ENCODE measurements around the gene ZNF280C. TPM values are rescaled to one million over a fixed set of nuclear protein-coding genes. Genes with fewer than 3 reads are reported as not detected.
A peak's percentile ranks its signal among the peaks of the same experiment; 100 is the strongest.

Gene ZNF280C
- total RNA-seq, 1 experiment from 2014 or later = 6.6 TPM

- BruUV-seq (replicated peaks) = no TSS peak
- Mint-ChIP-seq H3K9me3 (ENCODE audit: unreplicated experiment) (no peaks in the 10 kb centered on the region), H3K27me3 (ENCODE audit: insufficient read depth, unreplicated experiment) (no peaks in the 10 kb centered on the region), H3K4me3 (ENCODE audit: unreplicated experiment) (no peak overlapping the region), H3K36me3 (ENCODE audit: insufficient read depth, unreplicated experiment) (no peaks in the 10 kb centered on the region), H3K4me1 (ENCODE audit: insufficient read depth, unreplicated experiment) (peaks cover 10% of the 10 kb centered on the region), H3K27ac (ENCODE audit: low read depth, unreplicated experiment) (no peak overlapping the region)
- ChIA-PET CTCF (interaction anchor here (1.4 kb wide), 1 partner anchor 94 kb away, joined by 4 read pairs; no protein-coding TSS in a partner anchor), POLR2A (no interaction called here)
- no peak for TF ChIP-seq CTCF (IDR thresholded peaks at IDR 0.05; ENCODE audit: unreplicated experiment)
- DNase-seq (ENCODE audit: unreplicated experiment) = no peak
- intact Hi-C loops (cut with micrococcal nuclease) = no loop called here
Observed at GRCh38 chrX:130300010-130300282, 31.2 kb upstream of the ZNF280C start.

- no peaks in the 10 kb centered on the region for H3K9me3 Mint-ChIP-seq (ENCODE audit: unreplicated experiment)
- no peak overlapping the region for H3K27ac Mint-ChIP-seq (ENCODE audit: low read depth, unreplicated experiment)
- ChIA-PET CTCF (interaction anchor here (1.4 kb wide), 1 partner anchor 95 kb away, joined by 4 read pairs; no protein-coding TSS in a partner anchor), POLR2A (interaction anchor here (0.5 to 0.8 kb wide), 2 partner anchors 23 to 40 kb away, joined by 3 to 4 read pairs; partner anchors contain the start of gene SLC25A14)
- BruUV-seq (replicated peaks) = no TSS peak
- DNase-seq (ENCODE audit: unreplicated experiment) = no peak
- no peak overlapping the region for H3K4me3 Mint-ChIP-seq (ENCODE audit: unreplicated experiment)
- intact Hi-C loops (cut with micrococcal nuclease) = no loop called here
- TF ChIP-seq CTCF (IDR thresholded peaks at IDR 0.05; ENCODE audit: unreplicated experiment) = no peak
- peaks cover 10% of the 10 kb centered on the region for H3K4me1 Mint-ChIP-seq (ENCODE audit: insufficient read depth, unreplicated experiment)
- no peaks in the 10 kb centered on the region for H3K36me3 Mint-ChIP-seq (ENCODE audit: insufficient read depth, unreplicated experiment)
- H3K27me3 Mint-ChIP-seq (ENCODE audit: insufficient read depth, unreplicated experiment) = no peaks in the 10 kb centered on the region
Observed at GRCh38 chrX:130299279-130300009, 30.7 kb upstream of the ZNF280C start.

GRCh38 chrX:130296743-130297142 is 28.0 kb upstream of the ZNF280C start:
- intact Hi-C loops (cut with micrococcal nuclease) = no loop called here
- Mint-ChIP-seq H3K36me3 (ENCODE audit: insufficient read depth, unreplicated experiment) (no peaks in the 10 kb centered on the region), H3K27ac (ENCODE audit: low read depth, unreplicated experiment) (peak overlapping the region; percentile 10), H3K9me3 (ENCODE audit: unreplicated experiment) (no peaks in the 10 kb centered on the region), H3K4me3 (ENCODE audit: unreplicated experiment) (peak overlapping the region; percentile 17), H3K27me3 (ENCODE audit: insufficient read depth, unreplicated experiment) (no peaks in the 10 kb centered on the region), H3K4me1 (ENCODE audit: insufficient read depth, unreplicated experiment) (peaks cover 10% of the 10 kb centered on the region)
- ChIA-PET CTCF (interaction anchor here (0.6 kb wide), 1 partner anchor 499 kb away, joined by 3 read pairs; no protein-coding TSS in a partner anchor), POLR2A (interaction anchor here (1.9 kb wide), 1 partner anchor 28 kb away, joined by 6 read pairs; the partner anchor contains the start of gene ZNF280C)
- TF ChIP-seq CTCF (IDR thresholded peaks at IDR 0.05; ENCODE audit: unreplicated experiment) = no peak
- DNase-seq (ENCODE audit: unreplicated experiment) = peak; percentile 18
- no TSS peak for BruUV-seq (replicated peaks)

- Mint-ChIP-seq H3K27me3 (ENCODE audit: insufficient read depth, unreplicated experiment) (no peaks in the 10 kb centered on the region), H3K27ac (ENCODE audit: low read depth, unreplicated experiment) (peak overlapping the region; percentile 10), H3K9me3 (ENCODE audit: unreplicated experiment) (no peaks in the 10 kb centered on the region), H3K4me3 (ENCODE audit: unreplicated experiment) (no peak overlapping the region), H3K4me1 (ENCODE audit: insufficient read depth, unreplicated experiment) (peaks cover 10% of the 10 kb centered on the region), H3K36me3 (ENCODE audit: insufficient read depth, unreplicated experiment) (no peaks in the 10 kb centered on the region)
- no peak for DNase-seq (ENCODE audit: unreplicated experiment)
- intact Hi-C loops (cut with micrococcal nuclease) = no loop called here
- BruUV-seq (replicated peaks) = no TSS peak
- no peak for TF ChIP-seq CTCF (IDR thresholded peaks at IDR 0.05; ENCODE audit: unreplicated experiment)
- CTCF ChIA-PET = interaction anchor here (0.7 to 1.0 kb wide), 2 partner anchors 34 to 39 kb away, joined by 3 to 7 read pairs; no protein-coding TSS in a partner anchor
- POLR2A ChIA-PET = interaction anchor here (0.9 kb wide), 1 partner anchor 36 kb away, joined by 3 read pairs; no protein-coding TSS in a partner anchor
Observed at GRCh38 chrX:130296297-130296678, 27.6 kb upstream of the ZNF280C start.

Measured in MCF 10A (cell line).